Heart left ventricle (tissue), 16 donors: Measurements from ENCODE around the gene ATP6V1G1. TPM values are rescaled to one million over a fixed set of nuclear protein-coding genes. Genes with fewer than 3 reads are reported as not detected.
A peak's percentile ranks its signal among the peaks of the same experiment; 100 is the strongest.

ENCODE experiments used
- ATAC-seq, 4 donors: fragments of 200-7000 bp; cut with Tn5 transposase; one replicate each; pipeline ENCODE4 v1.9.1; 2020 to 2022; ENCODE audit warnings: moderate library complexity in 4 of 4, mild to moderate bottlenecking in 3 of 4, moderate number of reproducible peaks in 1 of 4
- DNase-seq, 5 donors: peaks; one replicate each; pipeline ENCODE4 v3.0.0-alpha.2; 2020
- H3K27ac ChIP-seq, 12 donors: fragments of 200-600 bp; sonication (generic) in 4 of 12; one replicate each; pipeline versions ENCODE4 v1.5.0 to v1.8.0; 2016 to 2022; ENCODE audit warnings: mild to moderate bottlenecking in 2 of 12
- H3K27me3 ChIP-seq, 9 donors: fragments of 200-600 bp; sonication (generic) in 2 of 9; one replicate each; pipeline versions ENCODE4 v1.5.1 to v1.8.0; 2016 to 2022; ENCODE audit warnings: mild to moderate bottlenecking in 3 of 9
- H3K36me3 ChIP-seq, 9 donors: fragments of 200-600 bp; sonication (generic) in 2 of 9; one replicate each; pipeline versions ENCODE4 v1.5.0 to v1.8.0; 2018 to 2022; ENCODE audit warnings: mild to moderate bottlenecking in 2 of 9
- H3K4me1 ChIP-seq, 12 donors: fragments of 200-600 bp; sonication (generic) in 4 of 12; one replicate each; pipeline versions ENCODE4 v1.5.0 to v1.8.0; 2016 to 2022; ENCODE audit warnings: mild to moderate bottlenecking in 3 of 12
- H3K4me3 ChIP-seq, 12 donors: fragments of 200-600 bp; sonication (generic) in 4 of 12; one replicate each; pipeline versions ENCODE4 v1.5.0 to v1.8.0; 2017 to 2022; ENCODE audit warnings: mild to moderate bottlenecking in 9 of 12, moderate library complexity in 4 of 12
- H3K9me3 ChIP-seq, 12 donors: fragments of 200-600 bp; sonication (generic) in 4 of 12; one replicate each; pipeline versions ENCODE4 v1.5.0 to v1.8.0; 2016 to 2022; ENCODE audit warnings: mild to moderate bottlenecking in 1 of 12
- CTCF ChIP-seq, 12 donors: fragments of 200-600 bp; sonication (generic) in 4 of 12; IDR thresholded peaks; one replicate each; pipeline versions ENCODE4 v1.5.0 to v1.8.0; 2018 to 2022; ENCODE audit warnings: antibody characterized with exemption in 12 of 12, mild to moderate bottlenecking in 5 of 12
- POLR2A ChIP-seq, 2 donors: fragments of 450-650 bp; IDR thresholded peaks; one replicate each; pipeline ENCODE4 v1.6.1; 2017; ENCODE audit warnings: antibody characterized with exemption in 2 of 2, mild to moderate bottlenecking in 2 of 2, moderate library complexity in 2 of 2
- WGBS, 4 donors: extraction: QIAGEN DNeasy Blood & Tissue Kit in 2 of 4; methylation state at CpG; one replicate each; pipeline versions ENCODE4 v1.1.5 to v1.1.7; 2013 to 2018; 5-methylcytosine and 5-hydroxymethylcytosine counted together
- intact Hi-C, 10 donors: fragments of 100-400 bp; cut with DNase I; formaldehyde crosslinking; loops; one replicate each; pipeline versions ENCODE4 v1.11.1 to v1.14.2; 2022
- polyA plus RNA-seq, 2 donors: library from polyadenylated mRNA; stranded (reverse); fragments of 200-250 nt; gene quantifications; one replicate each; pipeline ENCODE4 v1.2.3, GENCODE V29; 2013
- total RNA-seq, 9 donors: library from RNA; depleted of rRNA in 2 of 9; stranded (reverse); fragments of >200 nt in 2 of 9; fragmentation: NEBNext Ultra II Directional in 3 of 9; extraction: Animal tissue kit (Norgen Biotek cat#: 25700) in 3 of 9; gene quantifications; one replicate each; pipeline versions ENCODE4 v1.1.0 to v1.2.4, GENCODE V29; 2016 to 2023
- donor health status: ischemic (EF 13 %, LVEDD 7.1; RV severe dilation, severe dysfunction).
- donor health status: healthy with polysubstance abuse.
- donor health status: DM: no; HTN: yes; CAD: no.
- donor health status: DM: no; HTN: no; CAD: no.
- donor health status: ischemic (EF 25% LVEDD 6.9; RV normal size, moderate dysfunction).
- donor health status: ischemic (EF 25% LVEDD 5.7; RV mildly dilated, moderate dysfunction).
- donor health status: healthy.
- donor health status: DM: yes; HTN: yes; CAD: no.
- donor health status: ischemic (EF 35%, LVEDD 5.7; RV mildly dilated, moderate dysfunction).
- donor health status: nonischemic (EF 11% LVEDD 7.7; RV severe dilation, severe dysfunction).
- donor health status: DM: yes; HTN: yes; CAD: no.
- donor health status: PGD.
- donor health status: ischemic (EF 29% LVEDD 5.4; RV normal size, mild dysfunction).
- donor health status: nonischemic (EF 23%, LVEDD 6.1; RV moderate dilation, normal function).

The ATP6V1G1 gene
- total and polyA plus RNA-seq, 11 donors = 58.1 to 136 (median 70.7) TPM

GRCh38 chr9:114588651-114589526 is 1.3 kb downstream of the ATP6V1G1 start:
- Histone ChIP-seq H3K4me1 (peaks cover 17 to 58% (median 46%) of the 10 kb centered on the region in 12 donors), H3K4me3 (peak overlapping the region; percentile 67 to 99 (median 88)), H3K36me3 (peaks cover 0 to 20% (median 14%) of the 10 kb centered on the region in 9 donors), H3K27ac (peak overlapping the region in 3 of 12 donors; percentile 52 to 97 (median 95)), H3K9me3 (no peaks in the 10 kb centered on the region), H3K27me3 (no peaks in the 10 kb centered on the region)
- DNase-seq = no peak
- intact Hi-C loops = loop anchor here in 1 of 10 donors (5.0 kb wide), 1 partner anchor 187 kb away; no protein-coding TSS in a partner anchor
- ATAC-seq = no peak
- WGBS, 4 donors = 18 to 29% (median 24%) methylated on average over 11 of the region's 11 CpGs
- TF ChIP-seq CTCF (IDR thresholded peaks at IDR 0.05) (no peak), POLR2A (IDR thresholded peaks at IDR 0.05) (no peak)

- no peak for ATAC-seq
- Histone ChIP-seq H3K4me3 (no peak overlapping the region), H3K27me3 (no peaks in the 10 kb centered on the region), H3K9me3 (no peaks in the 10 kb centered on the region), H3K36me3 (peaks cover 0 to 34% (median 28%) of the 10 kb centered on the region in 9 donors), H3K4me1 (peaks cover 17 to 58% (median 46%) of the 10 kb centered on the region in 12 donors), H3K27ac (peak overlapping the region in 1 of 12 donors; percentile 78)
- intact Hi-C loops = loop anchor here in 2 of 10 donors (2.0 to 10.0 kb wide), 2 partner anchors 20 to 186 kb away; partner anchors contain the start of gene TMEM268 (in 1 of the 2)
- DNase-seq = no peak
- TF ChIP-seq POLR2A (IDR thresholded peaks at IDR 0.05) (no peak), CTCF (IDR thresholded peaks at IDR 0.05) (no peak)
- WGBS, 4 donors = 83 to 95% (median 91%) methylated on average over 6 of the region's 6 CpGs
Measured at GRCh38 chr9:114590328-114590727, 2.8 kb downstream of the ATP6V1G1 start.

GRCh38 chr9:114591291-114591787 is 3.8 kb downstream of the ATP6V1G1 start:
- H3K27me3 ChIP-seq = no peaks in the 10 kb centered on the region
- H3K27ac ChIP-seq = peak overlapping the region in 6 of 12 donors; percentile 10 to 78 (median 36)
- no peaks in the 10 kb centered on the region for H3K9me3 ChIP-seq
- 40 to 52% (median 51%) methylated on average over 5 of the region's 5 CpGs for WGBS, 4 donors
- ATAC-seq (no peak), DNase-seq (no peak)
- peaks cover 17 to 58% (median 46%) of the 10 kb centered on the region in 12 donors for H3K4me1 ChIP-seq
- intact Hi-C loops = loop anchor here in 2 of 10 donors (2.0 to 10.0 kb wide), 2 partner anchors 19 to 187 kb away; partner anchors contain the start of gene TMEM268 (in 1 of the 2)
- TF ChIP-seq CTCF (IDR thresholded peaks at IDR 0.05) = no peak
- no peak for TF ChIP-seq POLR2A (IDR thresholded peaks at IDR 0.05)
- H3K4me3 ChIP-seq = no peak overlapping the region
- H3K36me3 ChIP-seq = peaks cover 0 to 44% (median 39%) of the 10 kb centered on the region in 9 donors

- Histone ChIP-seq H3K36me3 (peaks cover 0 to 49% (median 43%) of the 10 kb centered on the region in 9 donors), H3K27ac (peak overlapping the region in 8 of 12 donors; percentile 23 to 78 (median 38)), H3K27me3 (no peaks in the 10 kb centered on the region), H3K4me3 (peak overlapping the region in 1 of 12 donors; percentile 23), H3K4me1 (peaks cover 17 to 56% (median 46%) of the 10 kb centered on the region in 12 donors), H3K9me3 (no peaks in the 10 kb centered on the region)
- intact Hi-C loops = loop anchor here in 2 of 10 donors (2.0 to 10.0 kb wide), 2 partner anchors 19 to 187 kb away; partner anchors contain the start of gene TMEM268 (in 1 of the 2)
- DNase-seq (no peak), ATAC-seq (no peak)
- WGBS, 4 donors = 50 to 65% (median 57%) methylated on average over 1 of the region's 1 CpG
- TF ChIP-seq POLR2A (IDR thresholded peaks at IDR 0.05) (no peak), CTCF (IDR thresholded peaks at IDR 0.05) (no peak)
Measured at GRCh38 chr9:114591849-114592248, 4.3 kb downstream of the ATP6V1G1 start.
